Ectodermal cell (in vitro differentiated cells): ENCODE results near the gene IL6ST.

Experiments
- H3K27ac ChIP-seq: 2 replicates; pipeline ENCODE4 v1.7.0; 2013; ENCODE audit warnings: mild to moderate bottlenecking, low read depth, low read length; ENCODE audit not compliant: insufficient read depth, poor library complexity, severe bottlenecking
- H3K27me3 ChIP-seq: 2 replicates; pipeline ENCODE4 v1.7.0; 2013; ENCODE audit warnings: mild to moderate bottlenecking, low read length; ENCODE audit not compliant: insufficient read depth, control insufficient read depth, poor library complexity, severe bottlenecking
- H3K36me3 ChIP-seq: one replicate; pipeline ENCODE4 v1.7.0; 2013; ENCODE audit warnings: low read length; ENCODE audit not compliant: control insufficient read depth, insufficient read depth
- H3K4me1 ChIP-seq: one replicate; pipeline ENCODE4 v1.7.0; 2013; ENCODE audit warnings: low read length; ENCODE audit not compliant: control insufficient read depth, insufficient read depth
- H3K4me3 ChIP-seq: 2 replicates; pipeline ENCODE4 v1.7.0; 2013; ENCODE audit warnings: low read depth, low read length, control low read depth; ENCODE audit not compliant: insufficient read depth
- H3K9me3 ChIP-seq: 2 replicates; pipeline ENCODE4 v1.7.0; 2013; ENCODE audit warnings: mild to moderate bottlenecking, low read length, moderate library complexity; ENCODE audit not compliant: control insufficient read depth
- WGBS, 2 experiments: methylation state at CpG; one replicate each; pipeline ENCODE4 v1.1.7; 2013; ENCODE audit warnings: missing lambda C conversion rate in 2 of 2; 5-methylcytosine and 5-hydroxymethylcytosine counted together

Gene IL6ST

DNA sequence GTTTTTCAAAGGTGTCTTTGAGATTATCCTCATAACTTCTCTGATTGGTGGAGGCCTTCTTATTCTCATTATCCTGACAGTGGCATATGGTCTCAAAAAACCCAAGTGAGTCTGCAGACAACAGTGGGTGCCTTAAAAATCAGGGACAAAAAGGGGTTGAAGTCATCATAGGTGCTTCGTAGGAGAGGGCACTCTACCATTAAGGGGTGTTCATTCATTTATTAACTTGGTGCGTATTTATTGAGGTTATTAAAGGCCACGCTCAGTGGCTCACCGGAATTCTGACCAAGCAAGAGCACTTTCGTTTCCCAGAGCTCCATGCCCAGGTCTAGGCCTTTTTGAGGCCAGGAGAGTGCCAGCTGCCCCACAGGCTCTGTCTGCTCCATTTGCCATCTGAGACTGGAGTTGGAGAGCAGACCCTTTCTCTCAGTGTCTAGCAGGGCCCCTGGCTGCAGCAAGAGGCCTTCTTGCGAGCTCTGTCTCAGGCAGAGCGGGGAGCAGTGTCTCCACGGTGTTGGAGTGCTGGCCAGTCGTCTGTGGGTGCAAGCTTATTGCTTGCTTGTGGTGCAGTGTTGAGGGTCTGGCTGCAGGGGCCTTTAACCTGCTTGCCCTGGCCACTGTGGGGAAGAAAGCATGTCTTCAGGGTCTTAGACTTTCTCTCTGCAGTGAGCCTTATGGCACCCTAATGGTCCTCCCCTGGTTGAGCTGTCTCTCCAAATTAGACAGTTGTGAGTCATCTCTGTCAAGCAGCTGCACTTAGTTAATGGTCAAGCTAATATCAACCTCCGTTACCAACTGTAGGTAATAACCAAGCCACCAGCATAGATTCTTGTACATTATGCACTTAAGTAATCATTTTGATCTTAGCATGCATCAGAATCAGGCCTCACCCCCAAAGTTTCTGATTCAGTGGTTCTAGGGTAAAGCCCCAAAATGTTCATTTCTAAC is 81.0 kb downstream of the IL6ST start:
- Histone ChIP-seq H3K36me3 (no peaks in the 10 kb centered on the region), H3K9me3 (no peaks in the 10 kb centered on the region), H3K4me3 (no peak overlapping the region), H3K27me3 (no peaks in the 10 kb centered on the region), H3K4me1 (no peaks in the 10 kb centered on the region), H3K27ac (no peak overlapping the region)
- 94 to 96% methylated on average over 10 of the region's 10 CpGs for WGBS, 2 experiments

DNA sequence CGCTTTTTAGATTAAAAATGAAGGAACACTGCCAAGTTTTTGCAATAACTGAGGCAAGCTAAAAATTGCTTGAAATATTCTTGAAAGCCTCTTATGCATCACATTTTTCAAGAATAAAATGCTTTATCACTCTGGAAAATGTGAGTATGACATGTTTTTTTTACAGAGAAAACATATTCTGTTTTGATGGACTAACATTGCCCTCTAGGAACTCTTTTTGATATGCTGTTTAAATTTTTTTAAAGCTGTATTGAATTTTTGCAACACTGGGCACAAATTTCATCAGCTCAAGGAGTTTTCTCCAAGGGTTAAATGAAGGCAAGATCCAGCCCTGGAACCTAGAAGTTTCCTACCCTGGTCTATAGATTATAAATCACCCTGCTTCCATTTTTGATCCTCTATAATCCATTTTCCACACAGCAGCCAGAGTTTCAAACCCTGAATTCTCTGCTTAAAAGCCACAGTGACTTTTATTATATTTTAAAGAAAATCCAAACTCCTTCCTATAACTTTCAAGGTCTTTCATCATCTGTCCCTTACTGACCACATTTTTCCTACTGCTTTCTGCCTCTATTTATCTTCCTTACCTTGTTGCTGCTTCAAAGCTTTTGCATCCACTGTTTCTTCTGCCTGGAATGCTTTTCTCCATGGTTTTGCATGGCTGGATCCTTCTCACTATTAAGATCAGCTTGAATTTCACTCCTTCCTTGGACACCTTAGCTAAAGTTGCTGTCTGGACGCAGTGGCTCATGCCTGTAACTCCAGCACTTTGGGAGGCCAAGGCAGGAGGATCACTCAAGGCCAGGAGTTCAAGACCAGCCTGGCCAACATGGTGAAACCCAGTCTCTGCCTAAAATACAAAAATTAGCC is 82.7 kb downstream of the IL6ST start:
- no peak overlapping the region for H3K27ac ChIP-seq
- H3K4me1 ChIP-seq = no peaks in the 10 kb centered on the region
- no peaks in the 10 kb centered on the region for H3K36me3 ChIP-seq
- H3K27me3 ChIP-seq = no peaks in the 10 kb centered on the region
- H3K9me3 ChIP-seq = no peaks in the 10 kb centered on the region
- 86 to 95% methylated on average over 2 of the region's 2 CpGs for WGBS, 2 experiments
- H3K4me3 ChIP-seq = no peak overlapping the region

DNA sequence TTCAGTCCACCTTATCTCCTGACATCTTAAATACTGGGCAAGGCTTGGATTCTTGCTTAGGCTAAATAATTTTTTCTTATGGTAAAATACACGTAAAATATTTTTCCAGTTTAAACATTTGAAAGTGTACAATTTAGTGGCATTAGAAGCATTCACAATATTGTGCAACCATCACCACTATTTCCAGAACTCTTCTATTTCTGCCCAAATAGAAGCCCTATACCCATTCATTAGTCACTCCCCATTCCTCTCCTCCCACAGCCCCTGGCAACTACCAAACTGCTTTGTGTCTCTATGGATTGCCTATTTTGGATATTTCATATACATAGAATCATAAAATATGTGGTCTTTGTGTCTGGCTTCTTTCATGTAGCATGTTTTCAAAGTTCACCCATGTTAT is 86.0 kb downstream of the IL6ST start:
- no peaks in the 10 kb centered on the region for H3K36me3 ChIP-seq
- 100% methylated on average over 1 of the region's 1 CpG; no CpG with 5 or more reads in 1 of the 2 experiments for WGBS, 2 experiments

DNA sequence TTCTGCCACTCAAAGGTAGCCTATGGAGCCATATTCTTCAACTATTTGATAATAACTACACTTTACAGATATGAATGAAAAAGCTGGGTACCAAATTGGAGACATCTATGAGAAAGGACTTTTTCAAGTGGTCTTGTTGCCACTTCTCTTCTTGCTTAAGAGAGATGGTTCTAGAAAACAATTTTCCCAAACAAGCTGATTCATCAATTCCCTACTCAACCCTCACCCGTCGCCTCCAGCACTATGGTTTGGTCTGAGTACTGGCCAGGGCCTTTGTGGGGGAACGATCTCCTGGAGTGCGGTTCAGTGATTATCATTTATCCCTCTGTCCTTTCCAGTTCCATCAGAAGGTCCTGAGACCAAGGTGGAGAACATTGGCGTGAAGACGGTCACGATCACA is 86.8 kb downstream of the IL6ST start:
- H3K4me3 ChIP-seq = no peak overlapping the region
- H3K36me3 ChIP-seq = no peaks in the 10 kb centered on the region
- no peaks in the 10 kb centered on the region for H3K4me1 ChIP-seq
- no peaks in the 10 kb centered on the region for H3K27me3 ChIP-seq
- no peaks in the 10 kb centered on the region for H3K9me3 ChIP-seq
- H3K27ac ChIP-seq = no peak overlapping the region
- 86 to 96% methylated on average over 7 of the region's 7 CpGs for WGBS, 2 experiments

More for the DNA sequence above, 86.0 kb downstream of the IL6ST start:
- Histone ChIP-seq H3K9me3 (no peaks in the 10 kb centered on the region), H3K27ac (no peak overlapping the region), H3K4me3 (no peak overlapping the region), H3K4me1 (no peaks in the 10 kb centered on the region), H3K27me3 (no peaks in the 10 kb centered on the region)

DNA sequence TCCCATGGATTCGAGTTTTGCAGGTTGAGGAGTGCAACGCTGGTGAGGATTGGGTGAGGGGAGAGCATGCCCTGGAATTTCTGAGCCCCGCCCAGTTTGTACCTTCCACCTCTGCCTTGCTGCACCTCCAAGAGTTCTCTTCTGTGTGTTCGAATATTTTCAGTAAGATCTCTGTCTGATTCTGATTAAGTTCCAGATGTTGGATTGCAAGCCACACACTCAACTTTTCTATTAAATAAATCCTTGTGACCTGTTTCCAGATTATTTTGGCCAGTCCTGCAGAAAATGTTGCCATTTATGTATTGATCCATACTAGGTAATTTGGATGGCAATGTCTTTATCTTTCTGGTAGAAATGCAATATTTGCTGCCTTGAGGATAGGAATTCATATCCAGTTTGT is 89.5 kb downstream of the IL6ST start:
- 96 to 100% methylated on average over 4 of the region's 4 CpGs for WGBS, 2 experiments
- no peaks in the 10 kb centered on the region for H3K36me3 ChIP-seq
- H3K4me1 ChIP-seq = no peaks in the 10 kb centered on the region
- no peaks in the 10 kb centered on the region for H3K27me3 ChIP-seq
- H3K27ac ChIP-seq = no peak overlapping the region
- H3K4me3 ChIP-seq = no peak overlapping the region
- no peaks in the 10 kb centered on the region for H3K9me3 ChIP-seq

DNA sequence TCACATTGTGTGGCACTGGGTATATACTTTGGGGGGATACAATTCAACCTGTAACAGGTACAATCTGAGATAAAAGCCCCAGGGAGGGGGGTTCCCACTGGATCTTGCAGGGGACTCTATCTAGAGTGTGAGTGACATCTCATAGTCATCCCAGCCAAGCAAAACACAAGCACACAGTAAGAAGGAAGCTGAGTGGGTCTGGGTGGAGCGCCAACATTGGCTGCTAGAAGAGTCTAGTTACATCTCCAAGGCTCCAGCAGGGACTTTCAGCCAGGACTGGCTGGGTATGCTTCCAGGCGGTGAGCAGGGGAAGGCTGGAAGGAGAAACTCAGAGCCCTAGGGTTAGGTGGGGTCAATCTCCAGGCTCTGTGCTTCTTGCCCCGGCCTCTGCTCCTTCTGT is 90.6 kb downstream of the IL6ST start:
- WGBS, 2 experiments = 95 to 97% methylated on average over 3 of the region's 3 CpGs
- H3K4me3 ChIP-seq = no peak overlapping the region
- H3K27me3 ChIP-seq = no peaks in the 10 kb centered on the region
- H3K36me3 ChIP-seq = no peaks in the 10 kb centered on the region
- no peak overlapping the region for H3K27ac ChIP-seq
- H3K9me3 ChIP-seq = no peaks in the 10 kb centered on the region
- no peaks in the 10 kb centered on the region for H3K4me1 ChIP-seq

DNA sequence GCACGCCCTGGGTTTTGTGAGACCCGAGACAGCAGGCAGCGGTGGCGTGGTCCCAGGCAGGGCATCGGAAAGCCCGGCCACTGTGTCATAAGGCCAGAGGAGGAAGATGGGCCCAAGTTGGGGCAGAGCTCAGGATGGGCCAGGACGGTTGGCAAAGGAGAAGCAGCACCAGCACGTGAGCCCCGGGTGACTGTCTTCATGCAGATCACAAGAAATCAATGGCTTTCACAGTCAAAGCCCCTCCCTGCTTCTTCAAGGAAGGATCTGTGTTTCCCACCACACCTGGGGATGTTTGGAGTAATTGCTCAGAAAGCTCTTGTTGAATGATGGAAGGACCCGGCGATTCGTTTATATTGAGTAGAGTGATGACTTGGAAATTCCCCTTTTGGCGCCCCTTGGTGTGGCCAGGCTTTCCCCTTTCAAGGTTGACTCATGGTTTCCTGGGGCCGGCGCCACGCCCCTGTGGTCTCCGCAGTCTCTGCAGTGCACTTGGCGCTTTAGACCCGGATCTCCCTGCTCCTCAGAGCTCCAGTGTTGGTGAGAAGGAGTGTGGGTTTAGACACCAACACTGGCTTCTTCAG is 91.6 kb downstream of the IL6ST start:
- no peaks in the 10 kb centered on the region for H3K27me3 ChIP-seq
- WGBS, 2 experiments = 90 to 94% methylated on average over 19 of the region's 19 CpGs
- H3K27ac ChIP-seq = no peak overlapping the region
- H3K4me3 ChIP-seq = no peak overlapping the region
- no peaks in the 10 kb centered on the region for H3K4me1 ChIP-seq
- H3K9me3 ChIP-seq = no peaks in the 10 kb centered on the region
- no peaks in the 10 kb centered on the region for H3K36me3 ChIP-seq

DNA sequence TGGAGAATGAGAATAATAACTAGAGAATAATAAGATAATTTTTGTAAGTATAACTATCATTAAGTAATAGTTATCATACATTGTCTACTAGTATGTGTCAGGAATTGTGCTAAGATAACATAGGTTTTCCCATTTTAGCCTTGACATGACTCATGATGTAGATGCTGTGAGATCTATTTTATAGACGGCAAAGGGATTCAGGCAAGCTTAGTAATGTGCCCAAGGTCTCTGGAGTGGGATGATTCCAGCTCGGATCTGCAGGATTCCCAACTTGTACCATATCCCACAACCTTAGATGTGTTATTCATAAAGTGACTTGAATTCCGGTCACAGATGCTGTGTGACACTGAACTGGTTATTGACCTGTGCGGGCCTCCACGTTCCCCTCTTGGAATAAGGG is 92.1 kb downstream of the IL6ST start:
- H3K36me3 ChIP-seq = no peaks in the 10 kb centered on the region
- no peaks in the 10 kb centered on the region for H3K4me1 ChIP-seq
- H3K27ac ChIP-seq = no peak overlapping the region
- no peak overlapping the region for H3K4me3 ChIP-seq
- H3K27me3 ChIP-seq = no peaks in the 10 kb centered on the region
- no peaks in the 10 kb centered on the region for H3K9me3 ChIP-seq
- WGBS, 2 experiments = 94 to 97% methylated on average over 5 of the region's 5 CpGs

DNA sequence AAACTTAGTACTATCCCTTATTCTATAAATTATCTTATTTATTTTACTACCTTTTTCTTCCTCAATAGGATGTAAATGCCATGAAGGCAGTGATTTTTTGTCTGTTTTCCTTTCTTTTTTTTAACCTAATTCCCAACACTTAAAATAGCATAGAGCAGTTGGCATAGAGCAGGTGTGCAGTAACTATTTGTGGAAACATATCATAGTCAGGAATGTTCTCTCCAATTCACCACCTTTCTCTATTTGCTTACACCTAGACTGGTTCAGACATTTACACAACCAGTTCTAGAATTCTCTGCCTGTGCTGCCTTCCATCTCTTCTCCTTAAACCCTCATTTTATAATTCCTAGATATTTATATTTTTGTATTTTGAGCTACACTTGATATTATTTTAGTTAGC is 94.0 kb downstream of the IL6ST start:
- Histone ChIP-seq H3K27me3 (no peaks in the 10 kb centered on the region), H3K4me1 (no peaks in the 10 kb centered on the region), H3K27ac (no peak overlapping the region), H3K36me3 (no peaks in the 10 kb centered on the region), H3K9me3 (no peaks in the 10 kb centered on the region), H3K4me3 (no peak overlapping the region)

DNA sequence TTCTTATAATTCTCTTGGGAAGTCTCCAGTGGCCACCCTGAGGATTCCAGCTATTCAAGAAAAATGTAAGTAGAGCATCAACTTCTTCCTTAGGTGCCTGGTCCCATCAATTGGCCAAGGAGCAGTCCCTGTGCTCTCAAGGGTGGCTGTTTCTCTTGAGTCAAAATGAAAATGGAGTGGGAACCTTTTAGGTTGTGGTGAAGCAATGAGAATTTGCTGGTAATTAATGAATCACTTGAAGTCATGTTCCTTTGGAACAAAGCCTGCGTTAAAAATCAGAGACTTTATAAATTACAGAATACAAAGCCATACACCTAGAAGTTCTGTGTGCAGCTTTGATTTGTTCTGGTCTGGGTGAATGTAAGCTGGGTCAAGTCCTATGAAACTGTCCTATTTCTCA is 94.7 kb downstream of the IL6ST start:
- WGBS, 2 experiments = no CpG with 5 or more reads among the region's 1 CpG
- Histone ChIP-seq H3K36me3 (no peaks in the 10 kb centered on the region), H3K4me3 (no peak overlapping the region), H3K27ac (no peak overlapping the region), H3K9me3 (no peaks in the 10 kb centered on the region), H3K4me1 (no peaks in the 10 kb centered on the region), H3K27me3 (no peaks in the 10 kb centered on the region)
